GM18507 (cell line): ENCODE data around the gene AANAT.

Experiments
- DNase-seq: peaks from one replicate; pipeline ENCODE4 v3.0.0; 2011; ENCODE audit warnings: low read depth; ENCODE audit not compliant: insufficient read length; ENCODE audit errors: extremely low spot score
- FAIRE-seq: peaks from 2 replicates; lab custom pipeline; 2011; peaks lifted over from hg19 to GRCh38; lab: Jason Lieb, UNC

AANAT gene

DNA sequence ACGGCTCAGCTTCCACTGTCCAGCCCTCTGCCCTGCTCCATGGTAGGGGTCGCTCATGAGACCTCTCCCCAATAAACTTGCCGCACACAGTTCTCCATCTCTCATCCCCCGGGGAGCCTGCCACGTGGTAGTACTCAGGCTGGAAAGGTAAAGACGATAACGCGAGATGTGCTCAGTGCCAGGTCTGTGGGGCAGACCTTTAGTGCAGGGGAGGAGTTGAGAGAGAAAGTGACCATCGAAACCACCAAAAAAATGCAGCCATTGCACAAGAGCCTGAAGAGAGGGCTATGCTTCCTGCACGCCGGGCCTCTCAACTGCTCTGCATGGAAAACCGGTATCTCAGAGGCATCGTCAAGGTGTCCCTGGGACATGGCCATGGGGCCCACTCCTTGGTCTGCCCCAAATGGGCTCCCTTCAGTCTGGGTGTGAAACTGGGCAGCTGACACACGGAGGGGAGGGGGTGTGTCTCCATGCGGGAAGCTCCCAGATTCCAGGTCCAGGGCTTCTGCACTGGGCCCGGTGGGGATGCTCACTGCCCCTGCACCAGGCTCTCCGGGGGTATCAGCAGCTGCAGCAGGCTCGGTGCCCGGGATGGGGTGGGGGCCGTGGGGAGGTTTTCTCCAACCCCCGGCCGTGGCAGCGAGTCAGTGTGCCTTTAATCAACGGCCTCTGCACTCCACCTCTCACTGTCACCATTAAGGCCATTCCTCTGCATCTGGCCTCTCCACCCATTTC, 4.7 kb upstream of the AANAT start:
- FAIRE-seq (no peak), DNase-seq (no peak)

DNA sequence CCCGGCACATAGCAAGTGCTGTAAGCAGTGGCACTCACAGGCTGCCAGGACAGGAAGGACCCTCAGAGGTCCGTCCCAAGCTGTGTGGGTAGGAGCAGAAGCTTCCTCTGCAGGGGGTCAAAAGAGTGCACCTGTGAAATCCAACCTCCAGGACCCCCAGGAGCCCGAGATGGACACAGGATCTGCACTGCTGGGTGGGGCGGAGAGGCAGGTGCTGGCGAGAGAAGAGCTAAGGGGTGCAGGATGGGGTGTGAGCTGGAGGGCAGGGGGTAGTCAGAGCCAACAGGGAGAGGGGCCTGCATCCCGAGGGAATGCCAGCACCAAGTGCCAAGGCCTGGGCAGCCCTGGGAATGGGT, 650 bp upstream of the AANAT start:
- no peak for FAIRE-seq
- DNase-seq = no peak

DNA sequence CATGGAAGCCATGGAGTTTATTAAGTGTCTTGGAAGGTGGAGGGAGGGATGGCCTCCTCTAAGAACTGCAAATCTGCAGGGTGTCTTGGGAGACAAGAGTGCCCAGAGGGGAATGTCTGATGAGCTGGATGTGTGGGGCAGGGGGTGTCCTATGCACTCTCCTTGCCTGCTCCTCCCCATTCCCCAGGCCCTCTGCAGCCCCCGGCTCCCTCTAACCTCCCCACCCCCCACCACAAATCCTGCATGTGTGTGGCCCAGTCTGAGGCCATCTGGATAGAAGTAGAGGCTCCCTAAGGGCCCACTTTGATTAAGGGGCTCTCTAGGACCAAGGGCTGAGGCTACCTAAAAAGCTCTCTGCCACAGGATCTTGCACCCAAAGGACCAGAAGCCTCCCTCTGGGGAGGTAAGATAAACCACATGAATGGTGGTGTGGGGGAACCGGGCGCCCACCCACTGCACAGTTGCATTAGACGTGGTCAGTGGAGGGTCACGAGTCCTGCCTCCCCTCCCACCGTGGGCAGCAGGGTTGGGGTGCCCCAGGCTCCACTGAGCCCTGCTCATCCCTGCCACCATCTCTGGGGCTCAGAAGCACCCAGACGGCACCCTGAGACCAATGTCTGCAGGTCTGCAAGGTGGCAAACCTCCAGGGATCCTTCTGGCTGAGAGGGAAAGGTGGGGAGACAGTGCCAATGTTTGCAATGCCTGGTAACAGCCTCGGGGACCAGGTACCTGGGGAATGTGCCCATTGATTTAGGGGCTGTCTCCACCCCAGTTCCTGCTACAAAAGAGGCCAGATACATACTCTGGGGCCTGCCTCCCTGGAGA, 618 bp downstream of the AANAT start:
- FAIRE-seq = no peak
- no peak for DNase-seq

DNA sequence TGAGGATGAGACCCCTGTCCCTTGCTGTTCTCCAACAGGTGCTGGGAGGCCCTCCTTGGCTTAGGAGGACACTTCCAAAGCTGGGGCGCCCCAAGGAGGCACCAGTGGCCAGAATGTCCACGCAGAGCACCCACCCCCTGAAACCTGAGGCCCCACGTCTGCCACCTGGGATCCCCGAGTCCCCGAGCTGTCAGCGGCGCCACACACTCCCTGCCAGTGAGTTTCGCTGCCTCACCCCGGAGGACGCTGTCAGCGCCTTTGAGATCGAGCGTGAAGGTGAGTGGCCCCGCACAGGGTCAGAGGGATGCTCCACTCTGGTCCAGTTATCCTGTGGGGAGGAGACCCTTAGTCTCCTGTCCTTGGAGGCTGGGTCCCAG, 1.2 kb downstream of the AANAT start:
- no peak for DNase-seq
- FAIRE-seq = no peak

DNA sequence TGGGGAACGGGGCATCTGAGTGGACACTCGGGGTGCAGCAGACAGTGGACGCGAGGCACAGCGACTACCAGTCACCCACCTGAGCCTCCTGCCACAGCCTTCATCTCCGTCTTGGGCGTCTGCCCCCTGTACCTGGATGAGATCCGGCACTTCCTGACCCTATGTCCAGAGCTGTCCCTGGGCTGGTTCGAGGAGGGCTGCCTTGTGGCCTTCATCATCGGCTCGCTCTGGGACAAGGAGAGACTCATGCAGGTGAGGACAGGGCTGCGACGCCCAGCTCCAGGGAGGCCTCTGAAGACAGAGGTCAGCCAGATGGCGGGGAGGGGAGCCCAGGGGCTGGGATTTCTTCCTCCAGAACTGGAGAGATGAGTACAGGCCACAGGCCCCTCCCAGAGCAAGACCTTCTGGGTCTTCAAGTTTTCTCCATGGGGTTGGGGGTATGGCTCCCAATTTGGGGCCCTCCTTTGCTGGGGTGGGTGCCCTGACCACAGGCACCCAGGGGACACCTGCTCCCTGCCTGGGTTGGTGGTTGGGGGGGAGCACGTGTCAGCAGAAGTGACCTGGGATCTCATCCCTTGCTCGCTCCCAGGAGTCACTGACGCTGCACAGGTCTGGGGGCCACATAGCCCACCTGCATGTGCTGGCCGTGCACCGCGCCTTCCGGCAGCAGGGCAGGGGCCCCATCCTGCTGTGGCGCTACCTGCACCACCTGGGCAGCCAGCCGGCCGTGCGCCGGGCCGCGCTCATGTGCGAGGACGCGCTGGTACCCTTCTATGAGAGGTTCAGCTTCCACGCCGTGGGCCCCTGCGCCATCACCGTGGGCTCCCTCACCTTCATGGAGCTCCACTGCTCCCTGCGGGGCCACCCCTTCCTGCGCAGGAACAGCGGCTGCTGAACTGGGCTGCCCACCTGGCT, 1.9 kb downstream of the AANAT start:
- FAIRE-seq (no peak), DNase-seq (no peak)

DNA sequence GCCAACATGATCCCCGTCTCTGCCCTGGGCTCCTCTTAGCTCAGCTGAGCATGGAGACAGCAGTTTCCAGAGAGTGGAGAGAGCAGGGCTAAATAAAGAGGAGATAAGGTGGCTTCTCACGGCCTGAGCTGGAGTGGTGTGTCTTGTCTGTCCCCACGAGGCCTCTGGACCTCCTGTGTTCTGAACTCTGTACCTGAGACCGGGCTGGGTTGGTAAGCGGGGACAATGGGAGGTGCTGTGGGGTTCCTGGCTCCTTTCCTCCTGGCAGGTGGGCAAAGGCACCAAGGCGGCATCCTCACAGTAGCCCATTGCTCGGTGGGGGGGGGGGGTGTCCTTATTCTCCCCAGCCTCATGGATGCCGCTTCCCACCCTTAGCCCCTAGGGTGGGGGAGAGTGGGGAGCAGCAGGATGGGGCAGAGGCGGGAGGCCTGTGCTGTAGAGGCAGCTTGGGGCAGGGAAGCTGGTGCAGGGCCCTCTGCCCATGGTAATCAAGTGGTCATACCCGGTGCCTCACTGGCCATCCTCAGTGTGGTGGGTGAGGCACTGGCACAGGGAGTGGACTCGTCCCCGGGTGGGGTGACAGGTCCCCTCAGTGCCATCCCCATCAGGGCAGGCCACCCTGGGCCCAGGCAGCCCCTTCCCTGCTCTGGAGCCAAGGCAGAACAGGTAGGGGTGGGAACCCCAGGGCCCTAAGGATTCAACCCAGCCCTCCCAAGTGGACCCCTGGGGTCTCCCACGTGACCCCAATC, 2.8 kb downstream of the AANAT start:
- no peak for FAIRE-seq
- no peak for DNase-seq

DNA sequence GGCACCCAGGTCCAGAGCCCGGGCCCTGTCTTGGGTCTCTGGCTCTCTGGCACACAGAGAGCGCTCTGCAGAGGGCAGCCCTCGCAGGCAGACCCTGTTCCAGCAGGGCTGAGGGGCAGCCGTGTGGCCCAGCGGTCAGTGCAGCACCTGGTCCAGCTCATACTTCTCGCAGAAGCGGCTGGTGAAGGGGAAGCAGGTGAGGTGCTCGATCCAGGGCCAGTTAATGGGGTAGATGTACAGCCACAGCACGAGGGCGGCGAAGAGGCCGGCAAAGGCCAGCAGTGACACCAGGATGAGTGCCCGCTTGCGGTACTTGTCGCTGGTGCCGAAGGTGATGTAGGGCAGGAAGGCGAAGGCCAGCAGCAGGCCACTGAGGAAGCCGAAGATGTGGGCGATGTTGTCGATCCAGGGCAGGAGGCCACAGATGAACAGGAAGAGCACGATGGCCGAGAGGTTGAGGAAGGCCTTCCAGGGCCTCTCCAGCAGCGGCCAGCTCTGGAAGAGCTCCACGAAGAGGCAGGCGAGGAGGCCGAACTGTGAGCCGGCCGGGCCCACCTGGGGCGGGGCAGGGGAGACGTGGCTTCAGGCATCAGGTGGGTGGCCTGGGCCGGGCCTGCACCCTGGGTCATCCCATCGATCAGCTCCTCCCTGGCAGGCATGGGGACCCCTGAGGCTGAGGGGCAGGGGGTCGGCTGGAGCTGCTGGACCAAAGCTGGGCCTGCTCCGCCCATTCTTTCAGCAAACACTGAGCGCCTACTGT, 4.3 kb downstream of the AANAT start:
- no peak for FAIRE-seq

DNA sequence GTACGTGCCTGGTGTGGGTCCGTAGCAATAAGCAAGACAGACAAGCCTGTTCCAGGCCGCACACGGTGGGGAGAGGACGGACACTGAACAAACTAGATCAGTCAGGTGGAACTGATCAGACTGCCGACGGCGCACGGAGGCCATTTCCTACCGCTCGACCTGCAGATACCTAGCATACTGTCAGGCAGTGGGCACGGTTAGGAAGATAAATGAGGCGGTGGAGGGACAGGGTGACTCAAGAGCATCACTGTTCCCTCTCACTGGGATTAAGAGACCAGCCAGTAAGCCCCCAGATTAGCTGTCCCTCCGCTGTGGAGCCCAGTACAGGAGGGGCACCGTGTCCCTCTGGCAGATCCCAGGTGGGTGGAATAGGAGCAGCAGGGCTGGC, 4.8 kb downstream of the AANAT start:
- DNase-seq (no peak), FAIRE-seq (no peak)

More for the DNA sequence above, 4.3 kb downstream of the AANAT start:
- no peak for DNase-seq

DNA sequence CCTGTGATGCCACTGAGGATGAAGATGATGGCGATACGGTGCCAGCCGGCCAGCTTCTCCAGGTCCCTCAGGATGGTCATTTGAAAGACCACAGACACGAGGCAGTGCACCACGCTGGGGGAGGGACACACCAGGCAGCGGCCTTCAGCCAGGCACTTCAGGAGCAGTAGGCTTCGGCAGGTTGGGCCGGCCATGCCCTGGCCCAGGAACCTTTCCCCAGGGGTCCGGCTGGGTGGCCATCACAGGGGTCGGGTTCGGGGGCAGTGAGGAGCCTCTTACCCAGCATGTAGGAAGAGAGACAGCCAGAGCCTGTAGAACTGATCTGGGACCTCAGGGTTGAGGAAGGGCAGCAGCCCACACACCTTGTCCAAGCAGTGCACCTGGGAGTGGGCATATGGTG, 5.3 kb downstream of the AANAT start:
- FAIRE-seq (no peak), DNase-seq (no peak)

DNA sequence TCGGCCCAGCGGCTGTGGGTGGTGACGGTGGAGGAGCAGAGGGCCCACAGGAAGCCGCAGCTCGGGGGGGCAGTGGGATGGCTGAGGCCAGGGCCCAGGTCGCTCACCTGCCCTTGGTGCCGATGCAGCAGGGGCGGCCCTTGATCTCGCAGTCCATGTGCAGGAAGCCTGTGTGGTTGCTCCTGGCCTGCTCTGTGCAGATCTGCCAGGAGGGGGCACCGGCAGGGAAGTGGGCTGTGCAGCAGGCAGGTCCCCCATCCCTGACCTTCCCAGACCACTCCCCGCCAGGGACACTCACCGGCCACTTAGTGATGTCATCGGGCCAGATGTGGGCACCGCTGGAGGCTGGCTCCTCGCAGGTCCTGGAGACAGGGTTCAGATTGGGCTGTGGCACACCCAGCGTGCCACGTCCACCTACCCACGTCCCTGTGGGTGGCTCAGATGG, 6.2 kb downstream of the AANAT start:
- no peak for DNase-seq
- no peak for FAIRE-seq

GRCh38 chr17:76474238-76474637, 6.8 kb downstream of the AANAT start:
- DNase-seq (no peak), FAIRE-seq (no peak)

DNA sequence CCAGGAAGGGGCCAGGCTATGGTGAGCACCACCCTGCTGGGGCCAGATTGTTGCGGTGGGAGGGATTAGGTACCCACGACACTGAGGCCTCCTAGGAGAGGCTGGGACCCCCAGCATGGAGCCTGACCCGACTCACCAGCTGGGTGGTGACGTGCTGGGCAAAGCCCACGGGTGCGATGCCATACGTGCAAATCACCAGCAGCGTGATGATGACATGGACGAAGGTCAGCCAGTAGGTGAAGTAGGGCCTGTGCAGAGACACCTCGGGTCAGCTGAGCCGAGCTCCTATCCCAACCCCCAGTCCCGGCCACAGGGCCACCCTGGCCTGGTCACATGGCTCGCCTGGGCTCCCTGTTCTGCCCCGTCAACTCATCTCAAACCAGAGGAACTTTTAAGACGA, 7.5 kb downstream of the AANAT start:
- FAIRE-seq (no peak), DNase-seq (no peak)

DNA sequence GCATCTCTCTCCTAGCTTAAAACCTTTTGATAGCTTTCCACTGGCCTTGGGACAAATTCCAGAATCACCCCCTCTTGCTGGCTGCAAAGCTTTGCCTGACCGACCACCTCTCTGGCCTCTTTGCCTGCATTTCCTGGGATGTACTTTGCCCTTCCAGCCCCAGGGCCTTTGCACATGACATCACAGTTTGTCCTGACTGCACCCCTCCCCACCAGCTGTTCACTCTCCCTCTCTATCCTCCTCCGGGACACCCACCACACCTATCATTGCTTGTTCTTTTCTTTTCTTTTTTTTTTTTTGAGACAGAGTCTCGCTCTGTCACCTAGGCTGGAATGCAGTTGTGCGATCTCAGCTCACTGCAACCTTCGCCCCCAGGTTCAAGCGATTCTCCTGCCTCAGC, 7.9 kb downstream of the AANAT start:
- DNase-seq (no peak), FAIRE-seq (no peak)

- DNase-seq (no peak), FAIRE-seq (no peak)
These were observed 9.3 kb downstream of the AANAT start for GRCh38 chr17:76476736-76477135.

GRCh38 chr17:76477576-76477975, 10.2 kb downstream of the AANAT start:
- DNase-seq = no peak
- FAIRE-seq = no peak

DNA sequence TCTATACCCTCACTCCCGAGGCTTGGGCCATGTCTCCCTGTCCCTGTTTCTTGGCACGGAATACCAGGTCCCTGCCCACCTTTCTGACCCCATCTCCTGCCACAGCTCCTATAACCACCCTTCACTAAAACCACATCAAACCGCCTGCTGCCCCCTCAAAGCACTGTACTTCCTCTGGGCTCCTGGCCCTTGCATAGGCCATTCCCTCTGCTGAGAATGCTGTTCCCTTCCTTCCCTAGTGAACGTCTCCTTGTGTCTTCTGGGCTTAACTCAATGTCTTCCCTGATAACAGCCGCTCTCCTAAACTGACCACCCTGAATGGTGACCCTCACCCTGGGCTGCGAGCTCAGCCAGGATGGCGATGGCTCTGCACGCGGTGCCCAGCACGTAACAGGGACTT, 10.7 kb downstream of the AANAT start:
- FAIRE-seq (no peak), DNase-seq (no peak)

DNA sequence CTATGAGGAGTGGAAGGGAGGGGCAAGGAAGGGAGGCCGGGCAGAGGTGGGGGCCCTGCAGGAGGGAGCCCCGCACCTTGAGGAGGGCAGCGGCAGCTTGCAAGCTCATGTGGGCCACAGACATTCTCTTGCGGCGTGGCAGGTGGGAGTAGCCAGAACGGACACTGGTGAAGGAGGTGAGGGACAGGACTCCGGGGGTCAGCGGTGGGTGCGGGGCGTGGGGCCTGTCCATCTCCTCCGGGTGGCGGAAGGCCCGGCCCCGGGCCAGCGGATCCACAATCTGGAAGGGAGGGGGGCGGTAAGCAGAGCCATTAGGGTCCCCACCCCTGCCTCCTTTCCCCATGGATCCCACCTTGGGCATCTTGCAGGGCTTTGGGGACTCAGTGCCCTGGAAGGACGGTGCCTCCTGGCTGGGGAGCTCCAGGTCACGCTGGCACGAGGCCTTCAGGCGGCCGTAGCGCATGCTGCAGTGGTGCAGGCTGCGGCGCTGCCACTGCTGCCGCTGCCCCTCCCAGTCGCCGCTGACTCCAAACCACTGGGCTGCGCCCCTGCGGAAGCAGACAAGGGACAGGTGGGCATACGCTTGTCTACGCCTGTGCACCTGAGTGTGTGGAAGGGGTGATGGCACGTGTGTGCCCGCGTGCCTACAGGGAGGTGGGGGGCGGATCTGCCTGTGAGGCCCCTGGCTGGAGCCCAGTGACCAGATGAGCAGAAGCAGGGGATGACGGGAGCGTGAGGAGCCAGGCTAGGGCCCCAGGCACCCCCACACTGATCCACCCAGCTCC, 11.5 kb downstream of the AANAT start:
- no peak for FAIRE-seq
- DNase-seq = no peak

GRCh38 chr17:76479515-76480060, 12.2 kb downstream of the AANAT start:
- FAIRE-seq (peak; percentile 45), DNase-seq (no peak)
